Suppressor macrophage treated with lipopolysaccharide for 4 hours (primary cell): ENCODE results near the gene IRF8.

Experiments
- DNase-seq: peaks from one replicate; pipeline ENCODE4 v3.0.0-alpha.2; 2020

Gene IRF8

DNA sequence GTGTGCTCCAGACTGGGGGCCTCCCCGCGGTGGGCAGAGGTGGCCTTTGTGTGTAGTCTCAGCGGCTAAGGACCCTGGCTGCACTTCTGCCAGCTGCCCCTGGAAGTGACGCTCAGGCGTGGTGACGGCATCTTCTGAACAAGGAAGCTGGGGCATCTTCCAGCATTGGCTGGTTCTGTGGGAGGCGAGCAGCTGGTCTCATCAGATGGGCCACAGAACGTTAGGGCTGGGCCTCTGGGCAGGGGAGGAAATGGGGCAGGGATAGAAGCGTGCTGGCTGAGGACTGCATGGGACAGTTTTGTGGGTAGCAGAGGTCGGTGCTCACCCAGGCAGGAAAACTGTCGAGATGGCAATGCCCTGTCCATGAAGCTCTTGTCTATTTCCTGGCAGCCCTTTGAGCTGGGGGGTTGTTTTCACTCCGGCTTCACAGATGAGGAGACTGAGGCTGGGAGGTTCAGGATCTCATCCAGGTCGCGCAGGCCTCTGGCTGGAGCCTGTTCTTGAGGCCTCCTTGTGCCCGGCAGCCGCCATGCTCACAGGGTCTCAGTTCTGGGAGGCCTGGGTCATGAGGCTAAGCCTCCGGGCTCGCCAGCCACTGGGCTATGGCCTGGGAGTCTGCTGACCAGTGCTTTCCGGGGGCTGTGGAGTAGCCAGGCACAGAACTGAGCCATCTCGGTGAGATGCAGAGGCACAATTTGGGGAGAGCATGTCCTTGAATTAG lies 16.3 kb downstream of the IRF8 start:
- DNase-seq, result peak; percentile 73

DNA sequence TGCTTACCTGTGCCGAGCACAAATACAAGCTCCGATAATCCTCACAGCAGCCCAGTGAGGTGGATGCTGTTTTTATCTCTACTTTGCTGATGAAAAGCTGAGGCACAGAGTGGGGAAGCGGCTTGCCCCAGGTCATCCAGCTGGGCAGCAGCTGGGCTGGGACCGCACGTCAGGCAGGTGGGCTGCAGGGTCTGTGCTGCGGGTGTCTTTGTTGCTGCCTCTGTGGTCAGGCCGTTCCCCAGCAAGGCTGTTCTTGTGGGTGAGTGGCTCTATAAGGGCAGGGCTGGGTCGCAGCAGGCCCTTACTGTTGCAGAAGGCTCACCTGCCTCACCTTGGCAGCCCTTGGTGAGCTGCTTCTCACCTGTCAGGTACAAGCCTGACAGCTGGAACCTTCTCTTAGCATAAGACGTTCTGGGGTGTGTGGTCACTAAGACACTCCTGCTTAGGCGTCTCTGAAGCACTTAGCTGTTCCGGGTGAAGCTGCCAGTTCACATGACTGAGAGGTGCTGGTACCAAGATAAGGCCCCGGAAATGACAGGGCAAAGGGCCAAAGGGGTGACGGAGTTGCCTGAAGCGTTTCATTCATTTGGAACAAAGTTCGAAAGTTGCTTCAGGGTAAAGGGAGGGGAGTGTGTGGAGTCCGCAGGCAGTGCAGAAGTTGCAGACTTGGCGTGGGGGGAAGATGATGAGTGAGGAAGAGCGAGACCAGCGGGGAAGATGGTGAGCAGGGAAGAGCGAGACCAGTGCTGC lies 17.4 kb downstream of the IRF8 start:
- peak; percentile 79 for DNase-seq

DNA sequence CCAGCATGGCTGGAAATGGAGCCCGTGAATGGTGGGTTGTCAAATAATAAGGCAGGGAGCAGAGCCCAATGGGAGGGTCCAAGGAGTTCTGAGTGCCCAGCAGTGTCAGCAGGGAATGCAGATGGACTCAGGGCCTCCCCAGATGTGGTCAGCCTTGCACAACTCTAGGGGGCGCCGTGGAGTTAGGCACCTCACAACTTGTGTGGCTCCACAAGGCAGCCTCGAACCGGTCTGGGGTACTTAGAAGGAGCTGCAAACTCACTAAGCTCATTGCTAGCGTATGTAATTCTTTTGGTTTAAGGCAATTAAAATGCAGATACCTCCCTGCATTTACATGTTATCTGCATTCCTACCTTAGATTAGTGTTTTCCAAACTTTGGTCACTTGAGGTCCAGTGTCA lies 18.1 kb downstream of the IRF8 start:
- DNase-seq, result no peak

DNA sequence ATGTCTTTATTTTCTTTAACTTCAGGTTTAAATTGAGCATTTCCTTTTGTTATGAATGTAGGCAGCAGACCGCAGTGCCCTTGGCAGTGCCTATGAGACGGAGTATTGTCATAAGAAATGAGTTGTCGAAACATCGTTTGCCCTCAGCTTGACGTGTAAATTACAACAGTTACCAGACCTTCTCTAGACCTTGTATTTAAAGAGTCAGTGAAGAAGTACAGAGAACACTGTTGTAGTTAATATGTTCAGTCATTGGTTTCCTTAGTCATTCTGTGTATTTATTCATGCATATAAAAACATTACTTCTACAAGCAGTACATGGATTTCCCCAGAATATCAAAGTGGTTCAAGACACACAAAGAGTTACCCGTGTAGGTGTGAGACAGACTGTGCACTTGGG lies 19.0 kb downstream of the IRF8 start:
- DNase-seq, result no peak

DNA sequence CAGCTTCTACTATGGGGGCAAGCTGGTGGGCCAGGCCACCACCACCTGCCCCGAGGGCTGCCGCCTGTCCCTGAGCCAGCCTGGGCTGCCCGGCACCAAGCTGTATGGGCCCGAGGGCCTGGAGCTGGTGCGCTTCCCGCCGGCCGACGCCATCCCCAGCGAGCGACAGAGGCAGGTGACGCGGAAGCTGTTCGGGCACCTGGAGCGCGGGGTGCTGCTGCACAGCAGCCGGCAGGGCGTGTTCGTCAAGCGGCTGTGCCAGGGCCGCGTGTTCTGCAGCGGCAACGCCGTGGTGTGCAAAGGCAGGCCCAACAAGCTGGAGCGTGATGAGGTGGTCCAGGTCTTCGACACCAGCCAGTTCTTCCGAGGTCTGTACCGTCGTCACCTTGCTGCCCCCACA lies 19.5 kb downstream of the IRF8 start:
- no peak for DNase-seq

DNA sequence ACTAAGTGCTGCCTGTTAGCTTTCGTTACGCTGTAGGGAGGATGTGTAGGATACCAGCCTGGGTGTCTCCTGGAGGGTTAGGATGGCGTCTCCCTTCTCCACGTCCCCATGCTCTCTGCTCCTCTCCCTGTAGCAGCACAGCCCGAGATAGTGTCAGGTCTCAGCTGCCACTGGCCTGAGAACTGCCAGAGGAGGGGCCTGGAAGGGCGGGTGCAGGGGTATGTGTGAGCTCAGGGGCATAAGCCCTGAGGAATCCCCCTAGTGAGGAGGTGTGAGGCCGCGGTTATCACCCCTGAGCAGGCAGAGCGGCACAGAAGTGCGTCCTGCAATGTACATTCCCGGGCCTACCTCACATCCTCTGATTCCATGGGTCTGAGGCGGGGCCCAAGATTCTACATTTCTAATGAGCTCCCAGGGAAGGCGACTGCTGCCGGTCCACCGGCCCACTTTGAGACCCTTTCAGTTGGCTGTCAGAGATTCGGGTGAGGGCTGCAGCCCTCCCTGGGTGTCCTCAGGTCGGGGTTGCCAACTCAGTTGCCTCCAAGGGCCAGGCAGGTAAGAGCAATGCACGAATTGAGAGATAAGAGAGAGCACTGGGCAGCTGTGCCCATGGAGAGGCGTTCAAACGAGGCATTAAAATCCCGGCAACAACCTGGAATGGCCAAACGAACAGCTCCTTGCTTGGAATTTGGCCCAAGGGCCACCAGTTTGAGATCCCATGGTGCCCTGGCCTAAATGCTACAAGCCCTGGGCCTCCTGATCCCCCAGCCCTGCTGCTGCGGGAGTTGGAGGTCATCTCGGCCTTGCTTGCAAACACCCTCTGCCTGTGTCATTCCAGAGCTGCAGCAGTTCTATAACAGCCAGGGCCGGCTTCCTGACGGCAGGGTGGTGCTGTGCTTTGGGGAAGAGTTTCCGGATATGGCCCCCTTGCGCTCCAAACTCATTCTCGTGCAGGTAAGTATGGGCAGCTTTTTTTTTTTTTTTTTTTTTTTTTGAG lies 20.6 kb downstream of the IRF8 start:
- DNase-seq, result no peak

DNA sequence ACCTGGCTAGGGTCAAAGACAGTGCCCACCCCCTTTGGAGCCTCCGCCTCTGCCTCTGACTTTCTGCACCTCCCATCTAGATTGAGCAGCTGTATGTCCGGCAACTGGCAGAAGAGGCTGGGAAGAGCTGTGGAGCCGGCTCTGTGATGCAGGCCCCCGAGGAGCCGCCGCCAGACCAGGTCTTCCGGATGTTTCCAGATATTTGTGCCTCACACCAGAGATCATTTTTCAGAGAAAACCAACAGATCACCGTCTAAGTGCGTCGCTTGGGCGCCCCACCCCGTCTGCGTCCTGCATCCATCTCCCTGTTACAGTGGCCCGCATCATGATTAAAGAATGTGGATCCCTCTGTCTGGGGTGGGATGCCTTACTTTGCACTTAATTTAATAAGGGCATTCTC lies 22.1 kb downstream of the IRF8 start:
- no peak for DNase-seq

DNA sequence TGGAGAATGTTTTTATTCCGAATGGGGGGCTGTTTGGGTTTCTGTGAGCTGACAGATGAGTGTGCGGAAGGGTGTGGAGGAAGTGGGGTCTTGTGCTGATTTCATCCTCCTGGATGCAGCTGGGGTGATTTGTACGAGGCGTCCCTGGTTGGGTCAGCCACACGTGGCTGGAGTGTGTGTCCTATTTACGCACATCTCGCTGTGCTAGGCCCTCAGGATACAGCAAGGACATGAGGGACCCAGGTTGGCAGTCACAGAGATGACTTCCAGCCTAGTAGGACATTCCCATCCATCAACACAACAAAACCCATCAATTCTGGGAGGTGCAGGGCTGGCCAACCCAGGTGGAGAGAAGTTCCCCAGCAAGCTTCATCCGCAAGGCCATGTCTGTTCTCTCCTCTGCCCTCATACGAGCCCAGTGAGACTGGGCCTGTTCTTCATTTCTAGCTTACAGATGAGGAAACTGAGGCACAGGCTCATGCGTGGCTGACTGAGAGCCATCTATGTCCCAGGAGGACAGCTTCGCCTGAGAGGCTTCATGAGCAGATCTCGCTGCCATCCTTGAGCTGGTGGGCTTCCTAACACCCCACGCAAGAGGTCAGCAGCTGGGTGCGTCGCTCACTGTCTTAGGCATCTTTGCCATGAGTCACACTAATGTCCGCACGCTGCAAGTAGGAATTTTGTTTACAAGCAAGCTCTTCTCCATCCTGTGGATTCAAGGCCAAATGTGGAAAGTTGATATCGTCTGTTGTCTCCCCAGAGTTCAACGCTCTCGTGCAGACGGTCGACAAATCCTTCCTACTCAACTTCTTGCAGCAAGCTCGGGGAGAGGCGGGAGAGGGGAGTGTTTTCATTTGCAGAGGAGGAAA lies 24.4 kb downstream of the IRF8 start:
- no peak for DNase-seq

DNA sequence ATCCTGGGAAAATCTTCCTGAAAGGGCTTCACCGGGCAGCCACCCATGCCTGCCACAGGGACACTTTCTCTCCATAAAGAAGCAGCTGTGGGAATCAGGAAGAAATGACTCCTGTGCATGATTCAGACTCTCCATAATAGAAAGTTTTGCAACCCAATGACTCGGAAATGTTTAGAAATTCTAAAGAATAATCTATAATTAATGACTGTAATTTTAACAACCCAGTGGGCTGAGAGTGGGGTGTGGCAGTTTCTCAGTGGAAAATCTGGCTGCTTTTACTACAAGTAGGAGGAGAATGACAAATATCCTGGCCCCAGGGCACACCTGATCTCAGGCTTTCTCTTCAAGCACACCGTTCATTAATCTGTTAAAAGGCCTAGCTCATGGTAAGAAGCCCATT lies 25.7 kb downstream of the IRF8 start:
- DNase-seq, result peak; percentile 76

DNA sequence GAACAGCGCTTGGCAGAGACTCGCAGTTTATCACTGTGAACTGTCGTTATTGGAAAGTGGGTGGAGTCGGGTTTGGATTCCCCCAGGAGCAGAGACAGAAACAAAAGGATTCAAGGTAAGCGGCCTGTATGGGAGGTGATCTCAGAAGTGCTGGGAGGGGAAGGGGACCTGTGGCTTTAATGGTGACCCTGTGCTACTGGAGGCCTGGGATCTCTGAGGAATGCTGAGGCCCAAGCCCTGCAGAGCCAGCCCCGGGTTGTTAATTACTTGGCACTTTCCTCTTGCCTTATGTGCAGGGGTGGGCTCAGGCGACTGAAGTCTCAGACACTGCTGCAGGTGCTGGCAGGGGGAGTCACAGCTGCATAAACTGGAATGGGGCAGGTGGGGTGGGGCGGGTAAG lies 27.4 kb downstream of the IRF8 start:
- no peak for DNase-seq

DNA sequence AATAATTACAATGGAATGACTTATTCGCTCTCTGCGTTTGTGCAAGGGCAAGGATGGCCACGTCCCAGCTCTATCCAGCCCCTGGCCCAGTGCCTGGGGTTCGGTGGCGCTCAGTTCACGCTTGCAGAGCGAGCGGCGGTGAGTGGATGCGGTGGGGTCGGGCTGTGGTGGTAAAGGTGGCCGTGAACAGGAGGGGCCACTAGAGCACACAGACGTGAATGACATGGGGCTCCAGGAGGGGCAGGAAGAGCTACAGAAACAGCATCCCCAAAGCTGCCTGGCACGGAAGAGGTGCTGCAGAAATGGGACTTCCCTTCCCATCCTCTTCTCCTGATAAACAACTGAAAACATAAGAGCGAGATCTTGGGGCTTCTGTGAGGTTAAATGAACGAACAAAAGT lies 28.4 kb downstream of the IRF8 start:
- DNase-seq, result no peak

DNA sequence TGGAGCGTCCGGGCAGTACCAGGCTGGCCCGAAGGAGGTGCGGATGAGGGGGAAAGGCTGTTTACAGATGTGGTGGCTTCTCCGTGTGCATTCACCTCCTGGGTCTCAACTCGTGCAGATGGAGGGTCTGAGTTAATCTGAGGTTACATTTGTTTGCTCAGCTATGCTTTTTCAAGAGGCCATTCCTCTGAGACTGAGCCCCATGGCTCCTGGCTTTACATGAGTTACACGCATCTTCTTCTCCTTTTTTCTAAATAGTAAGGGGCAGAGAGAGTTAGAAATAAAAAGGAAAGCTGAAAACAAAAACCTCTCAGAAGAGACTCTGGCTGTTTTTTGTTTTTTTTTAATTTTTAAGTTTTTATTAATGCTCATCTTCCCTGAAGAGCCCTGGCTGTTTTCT lies 29.0 kb downstream of the IRF8 start:
- no peak for DNase-seq

DNA sequence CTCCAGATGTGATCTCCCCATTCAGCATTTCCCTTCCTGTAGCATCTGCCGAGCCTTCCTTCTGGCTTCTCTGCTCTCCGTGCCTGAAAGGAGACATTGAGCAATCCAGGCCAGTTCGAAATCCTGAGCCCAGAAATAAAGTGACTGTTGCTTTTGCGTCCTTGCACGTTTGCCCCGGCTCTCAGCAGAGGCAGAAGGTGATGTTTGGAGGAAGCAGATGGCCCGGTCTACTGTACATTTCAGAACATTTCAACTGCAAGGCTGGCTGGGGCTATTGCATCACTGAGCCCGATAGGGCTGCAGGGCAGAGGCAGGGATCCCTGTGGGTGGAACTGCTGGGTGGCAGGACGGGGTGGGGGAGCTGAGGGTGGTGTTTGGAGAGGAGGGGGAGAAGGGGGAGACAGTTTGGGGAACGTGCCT lies 29.4 kb downstream of the IRF8 start:
- peak; percentile 82 for DNase-seq

DNA sequence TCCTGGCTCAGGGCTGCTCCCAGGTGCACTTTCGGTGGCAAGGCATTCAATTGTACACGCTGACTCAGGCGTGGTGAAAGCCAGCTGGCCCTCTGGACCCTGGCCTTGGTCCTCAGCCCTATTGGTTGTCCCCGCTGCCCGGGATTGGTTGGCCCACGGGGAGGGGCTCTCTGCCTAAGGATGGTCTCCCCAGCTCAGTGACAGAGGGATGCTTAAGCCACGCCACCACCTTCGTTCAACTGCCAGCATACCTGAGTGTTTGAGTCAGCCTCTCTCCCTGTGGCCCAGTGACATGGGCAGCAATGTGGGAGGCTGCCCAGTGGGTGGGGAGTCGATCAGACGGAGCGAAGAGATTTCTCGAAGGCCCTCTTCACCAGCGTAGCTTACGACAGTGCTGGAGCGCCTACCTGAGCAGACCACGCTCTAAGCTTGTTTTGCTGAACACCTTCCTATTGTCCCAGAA lies 30.3 kb downstream of the IRF8 start:
- no peak for DNase-seq

DNA sequence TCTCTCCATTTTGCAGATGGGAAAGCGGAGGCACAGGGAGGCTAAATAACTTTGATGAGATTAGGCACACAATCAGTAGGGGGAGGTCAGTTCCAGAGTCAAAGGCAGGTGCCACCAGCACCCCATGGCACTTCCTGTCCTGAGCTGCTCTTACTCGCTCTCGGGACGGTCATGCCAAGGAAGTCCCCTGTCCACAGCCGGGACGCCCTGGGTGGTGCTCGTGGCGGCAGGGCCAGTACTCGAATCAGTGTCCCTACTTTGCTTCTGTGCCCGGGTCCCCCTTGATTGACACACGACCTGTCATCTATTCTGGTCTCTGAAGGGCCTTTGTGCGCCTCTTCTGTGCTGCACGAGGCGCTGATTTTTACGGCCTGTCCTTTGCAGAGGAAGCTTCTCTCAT lies 31.3 kb downstream of the IRF8 start:
- no peak for DNase-seq

DNA sequence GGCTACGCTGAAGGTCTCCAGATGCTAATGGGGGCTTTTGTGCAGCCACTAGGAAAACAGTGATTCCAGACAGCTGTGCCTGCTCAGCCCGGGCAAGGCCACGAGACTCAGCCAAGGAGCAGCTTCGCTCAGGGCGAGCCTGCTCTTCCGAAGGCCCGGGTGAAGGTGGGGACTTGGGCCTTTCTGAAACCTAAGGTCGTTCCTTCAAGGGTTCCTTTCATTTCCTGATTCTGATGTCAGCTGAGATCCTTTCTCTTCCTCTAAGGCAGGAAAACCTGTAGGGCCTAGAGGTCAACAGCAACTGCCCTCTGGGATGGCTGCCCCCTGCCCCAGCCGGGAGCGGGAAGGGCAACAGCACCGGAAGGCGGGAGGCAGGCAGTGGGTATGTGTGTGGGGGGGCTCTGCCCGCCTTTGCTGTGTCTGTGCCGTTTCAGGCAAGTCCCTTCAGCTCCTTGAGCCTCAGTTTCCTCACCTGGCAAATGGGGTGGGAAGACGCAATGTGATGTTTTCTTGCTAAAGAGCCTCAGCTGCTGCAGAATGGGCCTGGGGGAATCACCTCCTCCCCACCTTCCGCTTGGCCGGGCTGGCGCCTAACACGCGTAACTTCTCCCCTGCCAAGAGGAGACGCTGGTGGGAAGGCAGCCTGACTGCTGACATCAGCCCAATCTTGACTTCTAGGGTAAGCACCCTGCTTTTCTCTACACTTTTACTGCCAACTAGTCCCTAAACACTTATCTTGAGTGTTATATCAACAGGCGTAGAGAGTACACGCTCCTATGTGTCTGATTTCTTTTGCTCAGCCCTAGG lies 32.8 kb downstream of the IRF8 start:
- peak; percentile 53 for DNase-seq

DNA sequence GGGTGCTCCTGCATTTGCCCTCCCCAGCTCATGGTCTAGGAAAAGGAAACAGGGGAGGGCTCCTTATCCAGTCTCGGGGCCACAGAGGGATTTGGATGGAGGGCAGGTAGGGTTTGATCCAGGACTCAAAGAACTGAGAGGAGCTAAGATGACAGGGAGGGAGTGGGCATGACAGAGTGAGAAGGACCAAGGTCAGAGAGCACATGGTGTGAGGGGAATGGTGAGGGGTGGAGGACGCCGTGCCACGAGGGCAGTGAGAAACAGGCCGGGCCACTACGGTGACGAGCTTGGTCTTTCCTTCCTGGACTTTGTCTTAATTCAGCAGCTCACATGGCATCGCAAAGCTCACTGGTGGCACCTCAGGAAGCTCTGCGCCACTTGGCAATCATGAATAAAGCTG lies 35.2 kb downstream of the IRF8 start:
- DNase-seq, result no peak

DNA sequence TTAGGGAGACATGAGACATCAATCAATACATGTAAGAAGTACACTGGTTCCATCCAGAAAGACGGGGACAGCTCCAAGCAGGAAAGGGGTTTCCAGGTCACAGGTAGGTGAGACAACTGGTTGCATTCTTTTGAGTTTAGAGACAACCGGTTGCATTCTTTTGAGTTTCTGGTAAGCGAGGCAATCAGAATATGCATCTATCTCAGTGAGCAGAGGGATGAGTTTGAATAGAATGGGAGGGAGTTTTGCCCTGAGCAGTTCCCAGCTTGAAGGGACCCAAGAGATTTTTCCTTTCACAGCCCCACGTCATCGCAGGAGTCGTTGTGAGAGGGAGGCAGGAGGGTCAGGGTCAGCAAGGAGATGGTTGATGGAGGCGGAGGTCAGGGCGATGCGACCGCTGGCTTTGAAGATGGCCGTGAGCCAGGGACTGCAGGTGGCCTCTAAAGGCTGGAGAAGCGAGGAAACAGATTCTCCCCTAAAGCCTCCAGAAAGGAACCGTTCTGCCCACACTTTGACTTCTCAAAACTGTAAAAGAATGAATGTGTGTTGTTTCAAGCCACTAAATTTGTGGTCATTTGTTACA lies 36.5 kb downstream of the IRF8 start:
- no peak for DNase-seq

DNA sequence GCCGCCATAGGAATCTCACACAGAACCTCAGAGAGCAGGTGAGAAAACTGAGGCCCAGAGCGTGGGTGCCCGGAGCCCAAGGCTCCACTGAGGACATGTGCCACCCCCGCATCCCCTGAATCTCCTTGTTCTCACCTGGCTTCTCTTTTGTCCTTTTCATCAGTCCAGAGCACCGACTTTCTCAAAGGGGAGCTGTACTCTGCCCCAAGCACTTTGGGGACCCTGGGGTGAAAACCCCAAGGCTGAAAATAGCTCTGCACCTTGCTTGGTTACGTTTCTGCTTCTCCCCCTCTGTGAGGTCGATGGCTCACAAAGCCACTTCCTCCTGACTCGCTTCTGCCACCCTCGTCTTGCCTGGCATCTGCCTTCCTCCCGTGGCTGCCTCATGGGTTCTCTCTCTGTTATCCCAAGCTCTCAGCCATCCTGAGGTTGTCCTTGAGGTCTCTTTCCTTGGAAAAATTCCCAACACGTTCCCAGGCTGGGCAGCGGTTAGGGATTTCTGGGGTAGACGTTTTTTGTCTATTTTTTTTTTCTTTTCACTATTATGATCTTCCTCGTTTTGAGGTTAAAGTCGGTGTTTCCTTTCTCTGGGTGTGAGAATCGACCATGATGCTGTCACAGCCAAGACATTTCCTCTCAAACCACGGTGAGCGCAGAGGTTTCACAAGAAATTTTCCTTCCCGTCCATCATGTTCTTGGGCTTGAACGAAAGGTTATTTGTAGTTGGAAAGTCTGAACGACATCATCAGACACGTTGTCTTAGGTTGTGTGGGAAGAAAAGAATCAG lies 37.2 kb downstream of the IRF8 start:
- DNase-seq, result peak; percentile 90

DNA sequence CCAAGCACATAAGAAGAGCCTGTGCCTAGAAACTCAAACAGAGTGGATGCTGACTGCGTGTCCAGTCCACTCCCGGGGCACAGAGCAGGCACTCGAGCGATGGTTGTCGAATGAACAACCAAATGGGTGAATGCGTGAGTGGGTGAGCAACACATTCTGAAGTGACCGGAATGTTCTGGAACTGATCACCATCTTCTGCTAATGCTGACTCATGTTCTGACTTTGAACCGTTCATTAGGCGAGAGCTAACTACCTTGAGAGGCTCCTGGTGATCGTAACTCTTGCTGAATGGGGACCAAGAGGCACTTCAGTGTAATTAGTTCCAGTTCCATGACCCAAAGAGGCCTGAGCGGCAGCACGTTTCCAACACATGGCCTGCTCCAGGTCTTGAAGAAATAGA lies 37.9 kb downstream of the IRF8 start:
- no peak for DNase-seq
